OCI-LY3 (cell line): ENCODE results near the gene FOS.

ENCODE experiments used
- CTCF ChIP-seq: fragments of 200-600, 300-600 bp; sonication (generic); IDR thresholded peaks from 2 replicates; pipeline ENCODE4 v1.5.1; 2014; ENCODE audit warnings: antibody characterized with exemption, low read length, low read depth
- EZH2phosphoT487 ChIP-seq: fragments of 200-600 bp; shearing (Covaris generic); IDR thresholded peaks from 2 replicates; pipeline ENCODE4 v1.6.1; 2018; ENCODE audit warnings: antibody characterized with exemption, mixed run types, low read depth

- TF ChIP-seq CTCF (no peak), EZH2phosphoT487 (no peak)
These were observed 4.4 kb upstream of the FOS start for GRCh38 chr14:75274050-75274898.
